Suppressor macrophage treated with lipopolysaccharide for 1 hour (primary cell): ENCODE data around the gene RAET1L.
"Not testable (repeated sequence)": the region's sequence is repeated elsewhere in the genome, so short reads cannot be mapped to it uniquely, and the experiment has no call there.

ENCODE experiments used
- DNase-seq, 3 donors: peaks; one replicate each; pipeline ENCODE4 v3.0.0-alpha.2; 2020 to 2022

The RAET1L gene

GRCh38 chr6:150043501-150044412 is 18.4 kb upstream of the RAET1L start:
- DNase-seq = no peak

DNA sequence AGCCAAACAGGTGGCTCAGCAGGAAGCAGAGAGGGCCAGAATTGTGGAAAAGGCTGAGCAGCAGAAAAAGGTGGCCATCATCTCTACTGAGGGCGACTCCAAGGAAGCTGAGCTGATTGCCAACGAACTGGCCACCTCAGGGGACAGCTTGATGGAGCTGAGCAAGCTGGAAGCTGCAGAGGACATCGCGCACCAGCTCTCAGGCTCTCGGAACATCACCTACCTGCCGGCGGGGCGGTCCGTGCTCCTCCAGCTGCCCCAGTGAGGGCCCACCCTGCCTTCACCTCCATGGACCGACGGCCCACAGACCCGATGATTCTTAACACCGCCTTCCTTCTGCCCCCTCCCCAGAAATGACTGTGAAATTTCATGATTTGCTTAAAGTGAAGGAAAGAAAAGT is 17.8 kb upstream of the RAET1L start:
- no peak for DNase-seq

DNA sequence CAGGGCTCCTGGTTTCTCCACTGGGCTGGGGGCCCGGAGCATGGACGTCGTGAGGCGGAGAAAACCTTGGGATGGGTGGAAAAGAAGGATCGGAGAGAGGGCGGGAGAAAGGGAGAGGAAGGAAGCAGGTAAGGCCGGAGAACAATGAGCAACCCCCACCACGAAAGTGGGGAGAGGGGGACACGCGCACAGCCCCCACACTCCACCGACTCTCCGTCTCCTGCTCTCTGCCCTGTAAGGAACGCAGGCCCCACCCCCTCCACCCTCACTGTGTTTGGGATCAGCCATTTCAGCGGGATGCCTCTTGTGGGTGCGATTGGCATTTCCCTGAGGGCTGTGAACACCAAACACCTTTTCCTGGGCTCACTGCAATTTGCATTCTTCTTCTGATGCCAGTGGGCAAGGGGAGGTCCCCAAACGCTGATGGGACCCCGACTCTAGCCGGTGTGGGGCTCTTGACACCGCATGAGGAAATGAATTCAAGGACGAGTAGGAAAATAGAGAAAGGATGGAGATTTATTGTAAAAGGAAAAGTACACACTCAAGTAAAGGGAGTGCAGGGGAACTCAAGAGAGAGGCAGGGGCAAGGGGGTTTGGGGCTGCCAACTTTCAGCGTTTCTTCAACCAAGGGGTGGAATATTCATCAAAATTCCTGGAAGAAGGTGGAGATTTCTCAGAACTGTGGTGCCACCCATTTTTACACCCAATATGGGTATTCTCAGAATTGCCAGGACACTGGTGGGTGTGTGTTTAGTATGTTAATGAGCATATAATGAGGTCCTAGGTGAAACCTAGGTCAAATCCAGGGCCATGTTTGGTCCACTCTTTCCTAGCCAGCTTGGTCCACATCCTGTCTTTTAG is 13.1 kb upstream of the RAET1L start:
- DNase-seq = peak in 1 of 3 donors; percentile 39

DNA sequence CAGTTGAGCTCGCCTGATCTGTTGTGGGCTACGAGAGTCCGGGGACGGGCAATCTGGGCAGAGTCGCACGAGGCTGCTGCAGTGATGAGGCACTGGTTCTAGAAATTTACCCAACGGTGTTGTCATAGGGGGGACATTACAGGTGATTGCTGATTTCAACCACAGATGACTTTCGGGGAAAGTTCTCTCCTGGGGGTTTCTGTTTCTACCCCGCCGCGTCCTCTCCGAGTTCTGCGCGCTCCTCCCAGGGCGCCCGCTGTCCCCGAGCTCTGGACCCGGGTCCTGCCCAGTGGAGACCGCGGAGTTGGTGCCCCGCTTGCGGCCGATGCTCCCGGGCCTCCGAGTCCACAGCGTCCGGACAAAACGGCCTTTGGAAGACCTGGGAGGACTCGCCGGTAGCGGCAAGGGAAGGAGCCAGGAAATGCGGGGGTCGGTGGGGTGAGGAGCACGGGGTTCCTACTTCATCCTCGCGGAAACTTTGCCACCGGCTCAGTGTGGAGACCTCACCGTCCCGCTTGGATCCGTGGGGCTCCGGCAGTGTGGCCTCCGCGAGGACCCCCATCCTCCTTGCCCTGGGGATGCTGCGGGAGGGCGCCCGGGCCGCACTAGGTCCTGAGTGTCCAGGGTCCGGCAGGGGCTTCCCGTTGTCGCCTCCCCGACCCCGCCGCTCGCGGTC is 12.3 kb upstream of the RAET1L start:
- DNase-seq = peak in 1 of 3 donors; percentile 11

DNA sequence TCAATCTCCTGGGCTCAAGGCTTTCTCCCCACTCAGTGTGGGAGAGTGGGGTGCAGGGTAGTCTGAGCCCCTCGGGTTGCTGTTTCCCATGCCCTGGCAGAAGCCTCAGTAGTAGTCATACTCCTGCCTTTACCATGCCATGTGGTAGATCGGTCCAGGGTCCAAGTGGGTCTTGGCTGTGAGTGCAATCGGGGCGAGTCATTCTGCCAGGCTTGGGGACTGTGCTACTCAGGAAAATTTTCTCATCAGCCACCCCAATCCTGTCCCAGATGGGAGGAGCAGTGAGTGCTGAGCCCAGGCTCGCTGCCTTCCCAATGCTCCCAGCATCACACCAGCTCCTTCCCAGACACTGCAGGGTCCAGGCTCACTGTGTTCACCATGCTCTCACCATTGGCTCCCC is 10.7 kb upstream of the RAET1L start:
- DNase-seq = no peak

GRCh38 chr6:150033207-150033771 is 8.0 kb upstream of the RAET1L start:
- DNase-seq = peak; percentile 76 to 90 (median 90)

GRCh38 chr6:150032598-150032997 is 7.3 kb upstream of the RAET1L start:
- DNase-seq = no peak

DNA sequence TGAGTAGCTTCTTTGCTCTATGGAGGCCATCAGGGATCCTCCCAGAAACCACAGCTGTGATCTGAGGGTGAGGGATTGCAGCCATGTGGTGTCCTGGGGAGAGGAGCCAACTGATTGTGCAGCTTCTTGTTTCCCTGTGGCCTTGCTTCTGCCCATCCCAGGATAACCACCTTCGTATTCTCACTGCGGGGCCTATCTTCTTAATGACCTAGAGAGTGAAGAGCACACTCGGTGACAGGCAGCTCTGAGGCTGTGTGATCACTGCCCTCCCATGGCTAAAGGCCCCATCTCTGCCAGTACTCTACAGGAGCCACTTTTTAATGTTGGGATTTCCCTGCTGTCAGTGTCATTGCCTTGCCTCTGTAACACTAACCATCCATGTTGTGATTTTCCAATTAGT is 5.3 kb upstream of the RAET1L start:
- no peak for DNase-seq

- no peak for DNase-seq
Measured at GRCh38 chr6:150029749-150030148, 4.4 kb upstream of the RAET1L start.

GRCh38 chr6:150029276-150029675 is 3.9 kb upstream of the RAET1L start:
- no peak for DNase-seq

DNA sequence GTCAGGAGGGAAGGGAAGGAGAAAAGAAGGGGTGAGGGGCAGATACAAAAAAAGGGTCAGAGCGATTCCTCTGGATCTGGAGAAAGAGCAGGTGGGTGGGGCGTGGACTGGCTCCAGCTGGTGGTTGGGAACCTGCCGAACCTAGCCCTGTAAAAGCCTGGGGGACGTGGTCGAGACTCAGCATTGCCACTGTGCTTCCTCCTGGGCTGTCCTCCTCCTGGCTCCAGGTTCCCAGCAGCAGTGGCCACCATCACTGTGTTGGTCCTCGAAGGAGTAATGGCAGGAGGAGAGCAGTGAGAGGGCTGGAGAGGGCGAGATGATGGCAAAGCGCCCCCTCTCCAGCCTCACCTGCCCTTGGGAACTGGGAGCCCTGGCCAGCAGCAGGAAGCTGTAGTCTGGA is 3.5 kb upstream of the RAET1L start:
- DNase-seq = no peak

DNA sequence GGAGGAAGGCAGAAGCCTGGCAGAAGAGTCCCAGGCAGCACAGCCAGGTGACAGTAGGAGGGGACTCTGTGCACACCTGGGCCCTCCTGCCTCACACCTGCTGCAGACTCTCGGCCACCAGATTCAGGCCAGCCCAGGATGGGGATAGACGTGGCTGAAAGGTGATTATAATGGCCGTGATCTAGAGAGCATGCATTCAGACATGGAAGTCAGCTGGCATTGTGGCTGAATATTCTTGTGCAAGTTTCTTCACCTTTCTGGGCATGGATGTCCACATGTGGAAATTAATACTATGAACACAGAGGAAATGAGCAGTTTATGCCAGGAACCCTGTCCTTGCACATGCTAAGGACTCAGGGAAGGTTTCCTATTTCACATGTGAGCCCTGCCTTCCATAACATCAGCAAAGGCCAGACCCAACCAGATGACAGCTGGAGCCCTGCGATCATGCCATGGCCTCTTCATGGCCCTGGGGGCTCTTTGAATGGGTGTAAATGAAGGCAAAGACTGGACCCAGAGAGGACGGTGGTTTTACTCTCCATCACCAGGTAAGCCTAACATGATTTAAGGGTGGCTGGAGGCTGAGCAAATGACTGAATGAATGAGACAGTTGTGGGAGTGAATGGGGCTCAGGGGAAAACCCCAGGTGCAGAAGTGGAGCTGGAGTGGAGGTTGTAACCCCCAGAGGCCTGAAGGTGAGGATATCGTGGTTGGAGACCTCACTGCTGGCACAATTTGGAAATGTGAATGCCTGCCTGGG is 2.7 kb upstream of the RAET1L start:
- no peak for DNase-seq

- DNase-seq = no peak
Measured at GRCh38 chr6:150026976-150027805, 1.9 kb upstream of the RAET1L start.

GRCh38 chr6:150024646-150025155 is 631 bp downstream of the RAET1L start:
- DNase-seq = no peak

- not testable (repeated sequence) for DNase-seq
Measured at GRCh38 chr6:150024021-150024420, 1.3 kb downstream of the RAET1L start.

- not testable (repeated sequence) for DNase-seq
Measured at GRCh38 chr6:150021870-150022269, 3.5 kb downstream of the RAET1L start.

DNA sequence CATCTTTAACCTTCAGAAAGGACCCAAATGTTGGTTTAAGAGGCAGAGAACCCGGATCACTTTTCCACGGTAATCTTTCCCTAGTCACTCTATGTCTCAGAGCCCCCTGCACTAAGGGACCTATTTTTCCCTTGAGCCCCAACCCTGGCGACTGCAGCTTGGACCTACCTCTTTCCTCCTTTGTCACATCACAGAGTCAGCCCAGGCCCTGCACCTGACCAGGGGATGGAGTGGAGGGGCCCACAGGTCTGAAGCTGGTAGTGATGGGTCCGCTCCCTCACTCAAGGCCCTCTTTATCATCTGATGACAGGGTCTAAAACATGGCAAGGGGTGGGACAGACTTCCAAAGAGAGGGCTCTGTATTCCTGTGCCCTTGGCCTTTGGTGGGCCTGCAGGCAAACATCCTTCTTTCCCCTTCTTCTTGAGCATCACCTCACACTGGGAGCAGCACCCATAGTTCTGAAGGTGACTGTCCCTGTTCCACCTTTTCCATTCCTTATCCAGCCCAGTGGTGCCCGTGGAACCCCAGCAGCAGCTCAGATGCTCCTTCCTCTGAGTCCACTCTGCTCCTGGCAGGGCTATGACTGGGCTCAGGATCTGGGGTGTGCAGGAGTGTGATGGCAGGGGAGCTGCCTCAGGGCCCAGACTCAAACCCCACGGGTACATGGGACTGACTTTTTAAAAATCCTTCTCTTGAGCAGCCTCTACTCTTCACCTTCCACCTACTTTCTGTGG is 6.3 kb downstream of the RAET1L start:
- no peak for DNase-seq

- not testable (repeated sequence) for DNase-seq
Measured at GRCh38 chr6:150017186-150017521, 8.2 kb downstream of the RAET1L start.

- DNase-seq = peak; percentile 69 to 86 (median 83)
Measured at GRCh38 chr6:150016324-150017185, 8.8 kb downstream of the RAET1L start.
